NCI-H446 treated with DMSO at 0.1 percent for 48 hours (cell line): ENCODE data around the gene IRAK3.
A peak's percentile ranks its signal among the peaks of the same experiment; 100 is the strongest.

ENCODE experiments used
- DNase-seq: peaks from one replicate; lab custom pipeline; 2025; lab: John Stamatoyannopoulos, UW

The IRAK3 gene, protein sequence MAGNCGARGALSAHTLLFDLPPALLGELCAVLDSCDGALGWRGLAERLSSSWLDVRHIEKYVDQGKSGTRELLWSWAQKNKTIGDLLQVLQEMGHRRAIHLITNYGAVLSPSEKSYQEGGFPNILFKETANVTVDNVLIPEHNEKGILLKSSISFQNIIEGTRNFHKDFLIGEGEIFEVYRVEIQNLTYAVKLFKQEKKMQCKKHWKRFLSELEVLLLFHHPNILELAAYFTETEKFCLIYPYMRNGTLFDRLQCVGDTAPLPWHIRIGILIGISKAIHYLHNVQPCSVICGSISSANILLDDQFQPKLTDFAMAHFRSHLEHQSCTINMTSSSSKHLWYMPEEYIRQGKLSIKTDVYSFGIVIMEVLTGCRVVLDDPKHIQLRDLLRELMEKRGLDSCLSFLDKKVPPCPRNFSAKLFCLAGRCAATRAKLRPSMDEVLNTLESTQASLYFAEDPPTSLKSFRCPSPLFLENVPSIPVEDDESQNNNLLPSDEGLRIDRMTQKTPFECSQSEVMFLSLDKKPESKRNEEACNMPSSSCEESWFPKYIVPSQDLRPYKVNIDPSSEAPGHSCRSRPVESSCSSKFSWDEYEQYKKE

GRCh38 chr12:66188584-66189485 is at the start of gene IRAK3:
TSS of gene IRAK3 (plus strand) at chr12:66189214. CDS start at chr12:66189300, 86 bp downstream.
- DNase-seq, result no peak

DNA sequence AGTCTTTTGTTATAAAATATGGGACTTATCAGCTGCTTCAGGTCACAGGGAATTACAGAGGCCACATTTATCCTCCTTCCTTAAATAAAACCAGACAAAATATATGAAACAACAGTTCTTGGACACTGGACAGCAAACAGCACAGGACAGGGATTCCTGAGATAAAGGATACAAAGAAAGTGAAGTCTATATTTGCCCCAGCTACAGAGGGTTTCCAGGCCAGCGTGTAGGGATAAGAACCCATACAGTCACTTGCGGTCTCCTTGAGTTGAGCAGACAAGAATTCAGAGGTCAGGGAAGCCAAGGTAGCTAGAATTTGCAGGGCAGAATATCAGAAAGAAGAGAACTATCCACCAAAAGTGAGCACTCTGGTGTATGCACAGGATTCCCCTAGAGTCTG is 49.7 kb upstream of the IRAK3 start:
- no peak for DNase-seq

DNA sequence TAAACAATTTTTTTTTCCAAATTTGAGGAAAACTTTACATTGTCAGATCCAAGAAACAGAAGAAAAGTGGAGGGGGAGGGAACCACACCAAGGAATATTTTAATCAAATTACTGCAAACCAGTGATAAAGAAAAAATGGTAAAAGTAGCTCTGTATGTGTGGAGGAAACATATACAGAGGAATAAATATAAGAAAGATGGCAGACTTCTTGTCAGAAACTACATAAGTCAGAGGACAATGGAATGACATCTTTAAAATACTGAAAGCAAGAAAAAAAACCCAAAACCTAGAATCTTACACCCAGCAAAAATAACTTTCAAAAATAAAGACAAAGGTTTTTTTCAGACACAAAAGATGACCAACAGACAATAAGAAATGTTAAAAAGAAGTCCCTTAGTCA is 48.3 kb upstream of the IRAK3 start:
- no peak for DNase-seq

DNA sequence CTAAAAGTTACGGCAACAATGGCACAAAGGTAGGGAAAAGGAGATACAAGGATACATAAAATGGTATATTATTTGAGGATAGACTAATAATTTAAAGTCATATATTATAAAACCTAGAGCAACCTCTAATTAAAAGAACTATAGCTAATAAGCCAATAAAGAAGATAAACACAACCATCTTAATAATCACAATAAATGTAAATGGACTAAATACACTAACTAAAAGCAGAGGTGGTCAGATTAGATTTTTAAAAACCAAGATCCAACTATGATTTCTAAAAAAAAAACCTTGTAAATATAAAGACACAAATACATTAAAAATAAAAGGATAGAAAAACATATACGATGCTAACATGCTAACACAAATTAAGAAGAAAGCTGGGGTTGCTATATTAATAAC is 47.7 kb upstream of the IRAK3 start:
- DNase-seq, result no peak

- DNase-seq, result no peak
Measured at GRCh38 chr12:66142826-66143225, 46.2 kb upstream of the IRAK3 start.

GRCh38 chr12:66143868-66144267 is 45.1 kb upstream of the IRAK3 start:
- no peak for DNase-seq

DNA sequence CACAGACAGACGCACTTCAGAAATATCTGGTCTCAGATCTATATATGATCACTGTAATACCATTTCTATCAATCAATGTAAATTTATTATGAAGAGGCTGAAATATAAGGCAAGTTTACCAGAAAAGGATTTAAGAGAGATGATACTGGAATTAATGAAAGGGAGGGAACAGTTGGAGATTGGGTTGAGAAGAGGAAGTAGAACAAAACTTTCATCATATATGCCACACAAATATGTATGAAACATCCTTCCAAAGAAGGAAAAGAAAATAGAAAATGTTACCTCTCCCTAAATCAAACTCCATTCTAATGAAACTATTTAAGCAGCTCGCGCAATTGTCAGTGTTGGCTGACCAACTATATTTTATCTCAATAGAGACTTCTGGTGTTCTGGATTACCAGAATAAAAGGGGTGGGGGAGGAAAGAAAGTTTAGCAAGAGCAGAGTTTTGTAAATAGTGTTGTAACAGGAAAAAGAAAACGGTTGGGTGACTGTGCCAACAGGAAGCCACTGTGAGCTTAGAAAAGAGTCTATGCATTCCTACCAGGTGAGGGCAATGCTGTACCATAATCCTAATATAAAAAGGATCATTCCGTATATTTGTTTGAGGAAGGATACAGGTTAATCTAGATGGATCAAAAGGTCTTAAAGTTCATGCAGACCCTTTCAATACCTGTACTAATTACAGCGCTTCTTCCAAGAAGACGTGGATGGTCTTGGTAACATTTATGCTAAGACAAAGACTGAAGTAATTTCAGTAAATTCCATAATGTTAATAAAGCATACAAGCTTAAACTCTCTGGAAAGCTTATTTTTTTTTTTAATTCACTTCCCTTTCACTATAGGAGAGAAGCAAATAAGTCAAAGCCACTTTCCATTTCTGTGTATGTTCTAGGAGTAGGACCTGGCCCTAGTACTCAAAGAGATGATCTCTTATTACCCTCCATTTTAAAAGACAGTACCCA is 43.9 kb upstream of the IRAK3 start:
- no peak for DNase-seq

DNA sequence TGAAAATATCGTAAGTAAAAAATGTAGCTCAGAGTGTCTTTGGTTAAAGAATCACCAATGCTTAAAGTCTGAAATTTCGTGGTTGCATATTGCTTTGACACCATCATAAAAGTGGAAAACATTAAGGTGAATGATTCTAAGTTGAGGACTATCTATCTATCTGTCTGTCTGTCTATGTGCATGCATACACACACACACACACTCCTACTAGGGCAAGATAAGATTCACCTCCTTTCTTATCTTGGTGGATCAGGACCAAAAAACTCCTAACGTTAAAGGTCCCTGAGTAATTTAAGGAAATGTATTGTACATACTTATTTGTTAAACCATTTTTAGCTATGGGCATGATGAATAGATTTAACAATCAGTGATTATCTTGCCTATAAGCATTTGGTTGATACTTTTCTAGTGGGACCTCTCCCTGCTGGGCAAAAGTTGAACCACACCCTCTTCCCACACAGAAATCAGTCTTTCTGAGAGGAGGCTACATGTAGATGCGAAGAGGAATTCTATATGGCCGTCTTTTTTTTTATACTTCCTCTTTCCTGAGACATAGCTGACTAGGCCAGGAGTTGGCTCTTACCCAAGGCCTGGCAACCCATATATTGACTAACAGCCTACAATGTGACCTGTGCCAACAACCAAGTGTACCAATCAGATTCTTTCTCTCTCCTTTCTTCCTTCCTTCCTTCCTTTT is 39.2 kb upstream of the IRAK3 start:
- no peak for DNase-seq

DNA sequence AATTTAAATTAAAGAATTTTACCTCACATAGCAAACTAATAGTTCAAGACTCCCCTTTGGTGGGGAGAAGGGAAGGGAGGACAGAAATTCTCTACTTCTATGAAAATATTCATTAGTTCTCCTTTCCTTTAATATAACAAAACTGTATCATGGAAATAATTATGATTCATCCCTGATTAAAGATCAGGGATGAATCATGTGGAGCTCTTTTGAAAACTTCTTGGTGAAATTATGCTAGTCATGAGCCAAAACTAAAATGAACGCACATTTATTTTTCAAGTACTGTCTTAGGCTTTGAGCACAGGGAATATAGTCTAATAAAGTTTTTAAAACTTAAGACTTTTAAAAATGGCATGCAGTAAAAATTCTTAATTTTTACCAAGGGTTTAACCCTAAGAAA is 36.3 kb upstream of the IRAK3 start:
- DNase-seq, result no peak

- no peak for DNase-seq
Measured at GRCh38 chr12:66154776-66155175, 34.2 kb upstream of the IRAK3 start.

GRCh38 chr12:66156654-66157053 is 32.4 kb upstream of the IRAK3 start:
- DNase-seq, result no peak

DNA sequence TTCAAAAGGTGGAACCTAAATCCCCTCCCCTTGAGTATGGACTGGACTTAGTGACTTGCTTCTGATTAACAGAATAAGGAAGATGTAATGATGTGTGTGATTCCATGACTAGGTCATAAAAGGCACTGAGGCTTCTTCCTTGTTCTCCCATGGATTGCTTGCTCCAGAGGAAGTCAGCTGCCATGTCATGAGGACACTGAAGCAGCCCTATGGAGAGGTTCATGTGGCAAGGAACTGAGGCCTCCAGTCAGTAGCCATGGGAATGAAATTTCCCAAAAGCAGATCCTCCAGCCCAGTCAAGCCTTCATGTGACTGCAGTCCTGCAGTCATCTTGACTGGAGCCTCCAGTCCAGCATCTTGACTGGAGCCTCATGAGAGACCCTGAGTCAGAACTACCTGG is 29.9 kb upstream of the IRAK3 start:
- DNase-seq, result no peak

DNA sequence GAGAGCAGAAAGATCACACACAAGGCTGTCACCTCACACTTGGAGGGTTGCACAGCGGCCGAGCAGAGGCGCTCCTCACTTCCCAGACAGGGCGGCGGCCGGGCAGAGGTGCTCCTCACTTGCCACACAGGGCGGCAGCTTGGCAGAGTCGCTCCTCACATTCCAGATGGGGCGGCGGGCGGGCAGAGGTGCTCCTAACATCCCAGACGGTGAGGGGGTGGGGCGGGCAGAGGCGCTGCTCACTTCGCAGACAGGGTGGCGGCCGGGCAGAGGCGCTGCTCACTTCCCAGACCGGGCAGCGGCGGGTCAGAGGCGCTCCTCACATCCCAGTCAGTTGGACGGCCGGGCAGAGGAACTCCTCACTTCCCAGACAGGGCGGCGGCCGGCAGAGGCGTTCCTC is 28.3 kb upstream of the IRAK3 start:
- DNase-seq, result no peak

GRCh38 chr12:66162701-66163100 is 26.3 kb upstream of the IRAK3 start:
- DNase-seq, result no peak

DNA sequence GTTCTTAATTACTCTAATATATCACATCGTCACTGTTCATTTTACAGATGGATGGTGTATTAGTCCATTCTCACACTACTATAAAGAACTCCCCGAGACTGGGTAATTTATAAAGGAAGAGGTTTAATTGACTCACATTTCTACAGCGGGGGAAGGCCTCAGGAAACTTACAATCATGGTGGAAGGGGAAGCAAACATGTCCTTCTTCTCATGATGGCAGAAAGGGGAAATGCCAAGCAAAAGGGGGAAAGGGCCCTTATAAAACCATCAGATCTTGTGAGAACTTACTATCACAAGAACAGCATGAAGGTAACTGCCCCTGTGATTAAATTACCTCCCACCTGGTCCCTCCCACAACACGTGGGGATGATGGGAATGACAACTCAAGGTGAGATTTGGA is 25.7 kb upstream of the IRAK3 start:
- no peak for DNase-seq

- DNase-seq, result no peak
Measured at GRCh38 chr12:66164349-66164821, 24.6 kb upstream of the IRAK3 start.

- no peak for DNase-seq
Measured at GRCh38 chr12:66165141-66165540, 23.9 kb upstream of the IRAK3 start.

GRCh38 chr12:66166561-66166960 is 22.5 kb upstream of the IRAK3 start:
- DNase-seq, result no peak

DNA sequence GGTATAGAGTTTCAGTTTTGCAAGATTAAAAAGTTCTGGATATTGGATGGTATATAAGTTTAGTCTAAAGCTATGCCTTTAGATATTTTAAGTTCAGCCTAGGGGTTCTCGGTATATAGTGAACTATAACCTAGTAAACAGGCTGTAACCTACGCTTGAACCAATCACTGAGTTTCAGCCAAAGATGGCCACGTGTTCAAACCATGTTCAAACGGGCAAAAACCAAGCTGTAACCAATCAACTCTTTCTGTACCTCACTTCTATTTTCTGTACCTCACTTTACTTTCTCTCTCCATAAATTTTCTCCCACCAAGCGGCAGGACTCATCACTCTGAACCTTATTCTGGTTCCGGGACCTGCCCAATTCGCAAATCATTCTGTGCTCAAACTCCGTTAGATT is 20.6 kb upstream of the IRAK3 start:
- no peak for DNase-seq

DNA sequence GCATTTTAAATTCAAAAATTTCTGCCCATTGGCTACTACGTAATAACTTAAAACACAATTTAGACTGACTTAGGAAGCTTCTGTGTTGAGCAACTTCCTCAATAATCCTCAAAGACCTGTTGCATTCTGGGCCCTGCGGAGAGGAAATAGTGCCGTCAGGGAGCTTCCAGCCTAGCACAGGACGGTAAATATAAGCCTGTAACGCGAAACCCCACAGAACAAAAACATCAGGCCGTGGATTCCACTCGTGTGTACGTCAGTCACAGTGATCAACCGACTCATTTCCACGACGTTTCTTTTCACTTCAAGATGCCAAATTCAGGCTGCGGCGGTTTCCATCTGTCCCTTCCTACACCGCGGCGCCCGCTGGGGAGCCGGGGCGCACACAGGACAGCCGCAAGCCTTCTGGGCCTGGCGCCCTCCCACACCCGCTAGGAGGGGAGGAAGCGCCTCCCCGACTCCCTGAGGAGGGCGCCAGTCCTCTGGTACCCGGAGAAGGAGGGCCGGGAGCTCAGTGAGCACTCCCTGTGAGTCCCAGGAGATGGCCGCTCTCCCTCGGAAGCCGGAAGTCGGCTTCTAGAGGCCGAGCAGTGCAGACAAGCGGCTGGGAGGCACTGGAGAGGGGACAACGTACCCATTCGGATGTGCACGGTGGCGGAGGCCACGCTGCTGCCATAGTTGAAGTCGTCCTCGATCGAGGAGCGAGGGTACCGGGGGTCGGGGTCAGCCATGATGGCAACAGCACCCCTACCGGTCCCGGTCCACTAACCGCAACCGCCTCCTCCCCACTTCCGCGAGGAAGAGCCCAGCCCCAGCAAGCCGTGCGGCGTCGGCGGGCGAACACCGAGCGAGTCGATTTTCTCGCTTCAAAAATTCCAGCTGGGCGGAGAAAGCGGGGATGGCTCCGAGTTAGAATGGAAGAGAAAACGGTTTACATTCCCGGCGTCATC is 19.5 kb upstream of the IRAK3 start, which contains the start of gene TMBIM4:
TSS of gene TMBIM4 (minus strand) at position 776 of the 950 bp plus-strand sequence. CDS start at position 731, 45 bp downstream.
- DNase-seq, result peak; percentile 71
